ENCODE measurements around the gene GNB5. TPM values are rescaled to one million over a fixed set of nuclear protein-coding genes. Genes with fewer than 3 reads are reported as not detected.
A peak's percentile ranks its signal among the peaks of the same experiment; 100 is the strongest.

Gene GNB5
- total and polyA plus RNA-seq, 10 donors: 18.6 to 43.2 (median 30.3) TPM

- peaks cover 2 to 42% (median 25%) of the 10 kb centered on the region in 6 donors for H3K4me1 ChIP-seq
- no peak overlapping the region for H3K4me3 ChIP-seq
- no peaks in the 10 kb centered on the region for H3K27me3 ChIP-seq (replicated peaks in 1 of 7)
- 58 to 66% (median 61%) methylated on average over 16 to 17 of the region's 17 CpGs for WGBS, 5 donors
- no peaks in the 10 kb centered on the region for H3K9me3 ChIP-seq
- DNase-seq: peak; percentile 88
- no peak overlapping the region for H3K27ac ChIP-seq
- intact Hi-C loops (cut with DNase I; ENCODE audit: low total_unique reads): loop anchor here (5.0 kb wide), 1 partner anchor 158 kb away; no protein-coding TSS in a partner anchor
- TF ChIP-seq POLR2AphosphoS5 (IDR thresholded peaks at IDR 0.05) (peak in 1 of 3 donors; percentile 11), CTCF (IDR thresholded peaks at IDR 0.05 in 8 of 11, conservative IDR thresholded peaks at IDR 0.05 in 3 of 11) (peak; percentile 43 to 81 (median 68)), POLR2A (IDR thresholded peaks at IDR 0.05) (no peak)
- H3K36me3 ChIP-seq: peaks cover 0 to 79% (median 20%) of the 10 kb centered on the region in 6 donors
Measured at GRCh38 chr15:52139599-52140462, 51.4 kb downstream of the GNB5 start.

- peaks cover 2 to 42% (median 25%) of the 10 kb centered on the region in 6 donors for H3K4me1 ChIP-seq
- peaks cover 0 to 79% (median 15%) of the 10 kb centered on the region in 6 donors for H3K36me3 ChIP-seq
- H3K9me3 ChIP-seq: no peaks in the 10 kb centered on the region
- no peak overlapping the region for H3K27ac ChIP-seq
- no peak overlapping the region for H3K4me3 ChIP-seq
- H3K27me3 ChIP-seq (replicated peaks in 1 of 7): no peaks in the 10 kb centered on the region
- DNase-seq: no peak
- intact Hi-C loops (cut with DNase I; ENCODE audit: low total_unique reads): no loop called here
- TF ChIP-seq POLR2A (IDR thresholded peaks at IDR 0.05) (no peak), CTCF (IDR thresholded peaks at IDR 0.05 in 8 of 11, conservative IDR thresholded peaks at IDR 0.05 in 3 of 11) (peak in 1 of 11 experiments; percentile 21)
- WGBS, 5 donors: 67 to 84% (median 71%) methylated on average over 11 to 12 of the region's 12 CpGs
Measured at GRCh38 chr15:52137432-52138357, 53.5 kb downstream of the GNB5 start.

DNA sequence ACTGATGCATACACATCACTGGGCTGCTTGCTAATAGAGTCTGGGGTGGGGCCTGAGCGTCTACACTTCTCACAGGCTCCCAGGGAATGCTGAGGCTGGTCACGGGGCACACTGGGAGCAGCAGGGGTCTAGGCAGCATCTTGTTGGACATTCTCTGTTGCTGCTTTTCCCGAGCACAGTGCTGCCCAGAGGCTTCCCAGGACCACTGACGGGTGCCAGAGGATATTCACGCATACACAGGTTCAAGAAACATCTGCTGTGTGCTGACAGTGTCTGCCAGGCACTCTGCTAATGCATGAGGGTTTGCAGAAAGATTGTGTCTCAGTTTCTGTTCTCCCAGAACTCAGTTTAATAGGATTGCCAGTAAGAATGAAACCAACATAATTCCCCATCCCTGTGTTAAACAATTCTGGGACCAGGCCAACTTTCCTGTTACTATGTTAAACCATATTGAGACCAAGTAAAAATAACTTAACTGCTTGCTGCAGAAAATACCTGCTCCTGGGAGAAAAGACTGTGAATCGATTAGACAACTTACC is 54.7 kb downstream of the GNB5 start:
- 56 to 80% (median 68%) methylated on average over 5 to 6 of the region's 6 CpGs for WGBS, 5 donors
- H3K36me3 ChIP-seq: peaks cover 0 to 77% (median 16%) of the 10 kb centered on the region in 6 donors
- no peaks in the 10 kb centered on the region for H3K9me3 ChIP-seq
- TF ChIP-seq CTCF (IDR thresholded peaks at IDR 0.05 in 8 of 11, conservative IDR thresholded peaks at IDR 0.05 in 3 of 11) (no peak), POLR2AphosphoS5 (IDR thresholded peaks at IDR 0.05) (no peak), POLR2A (IDR thresholded peaks at IDR 0.05) (no peak)
- peak overlapping the region in 2 of 8 donors; percentile 8 to 42 for H3K27ac ChIP-seq
- peaks cover 2 to 42% (median 25%) of the 10 kb centered on the region in 6 donors for H3K4me1 ChIP-seq
- no peak for DNase-seq
- H3K27me3 ChIP-seq (replicated peaks in 1 of 7): no peaks in the 10 kb centered on the region
- intact Hi-C loops (cut with DNase I; ENCODE audit: low total_unique reads): no loop called here
- no peak overlapping the region for H3K4me3 ChIP-seq
